Measurements from ENCODE around the gene NR1I2. TPM values are rescaled to one million over a fixed set of nuclear protein-coding genes. Genes with fewer than 3 reads are reported as not detected.

NR1I2 gene
- total and polyA plus RNA-seq, 9 of the 15 experiments (the other 6 are each of a cell fraction or from before 2014, with no cell fraction given) = not detected

DNA sequence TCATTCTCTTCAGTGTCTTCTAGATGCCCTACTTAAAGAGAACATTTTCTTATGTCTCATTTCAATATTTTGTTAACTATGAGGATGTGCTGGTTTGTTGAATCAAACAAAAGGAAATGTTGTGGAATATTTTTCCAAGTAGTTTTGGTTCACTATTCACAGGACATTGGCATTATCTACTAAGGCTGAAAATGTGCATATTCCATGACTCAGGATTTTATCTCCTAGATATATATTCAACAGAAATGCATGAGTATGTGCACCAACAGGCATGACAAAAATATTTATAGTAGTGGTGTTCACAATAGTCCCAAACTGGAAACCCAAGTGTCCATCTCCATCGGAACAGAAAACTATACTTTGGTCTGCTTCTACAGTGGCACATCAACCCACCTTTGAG lies 16.7 kb upstream of the NR1I2 start:
- H2AFZ ChIP-seq (ENCODE audit: low read depth, low read length) = no peak overlapping the region
- H3K36me3 ChIP-seq (ENCODE audit: control insufficient read depth, insufficient read depth, low read length) = no peaks in the 10 kb centered on the region
- no peak for DNase-seq (ENCODE audit: extremely low read depth in 1 of 4, low spot score in 3 of 4)
- H3K79me2 ChIP-seq (ENCODE audit: control insufficient read depth, insufficient read depth, low read length) = no peaks in the 10 kb centered on the region
- ChIA-PET CTCF (ENCODE audit: low intra/inter-chr PET ratio) (no interaction called here), POLR2A (interaction anchor here (0.7 kb wide), 1 partner anchor 525 kb away, joined by 3 read pairs; the partner anchor contains the start of gene B4GALT4)
- no peaks in the 10 kb centered on the region for H3K9me1 ChIP-seq (ENCODE audit: control insufficient read depth, insufficient read depth, low read length)
- no peak overlapping the region for H3K4me2 ChIP-seq (ENCODE audit: insufficient read depth, low read length)
- H3K9me3 ChIP-seq (replicated peaks; ENCODE audit: control insufficient read depth, insufficient read depth, low read depth, low read length) = no peaks in the 10 kb centered on the region
- no peaks in the 10 kb centered on the region for H3K27me3 ChIP-seq (ENCODE audit: control insufficient read depth in 2 of 2, insufficient read depth in 2 of 2, low read length in 2 of 2)
- H4K20me1 ChIP-seq (replicated peaks; ENCODE audit: control insufficient read depth, insufficient read depth, low read length) = no peaks in the 10 kb centered on the region
- no peak for ATAC-seq
- intact Hi-C loops (cut with micrococcal nuclease) (no loop called here), in situ Hi-C loops (cut with MboI) (no loop called here)
- H3K9ac ChIP-seq (ENCODE audit: insufficient read depth in 1 of 2, low read depth in 2 of 2, low read length in 2 of 2) = no peak overlapping the region
- no peak overlapping the region for H3K4me3 ChIP-seq
- TF ChIP-seq ZC3H4 (CRISPR knock-in tag; IDR thresholded peaks at IDR 0.05; ENCODE audit: borderline replicate concordance) = no peak
- no peak for TF ChIP-seq NR2C1 (IDR thresholded peaks at IDR 0.05)
- TF ChIP-seq NR2C1 (tag; IDR thresholded peaks at IDR 0.05) = no peak
- no peak for TF ChIP-seq SP1 (CRISPR knock-in tag; IDR thresholded peaks at IDR 0.05)
- no peak for TF ChIP-seq ZNF407 (IDR thresholded peaks at IDR 0.05; ENCODE audit: low read depth)
- no peak for TF ChIP-seq ZNF3 (CRISPR knock-in tag; IDR thresholded peaks at IDR 0.05)
- no peak for TF ChIP-seq NFE2L1 (tag; IDR thresholded peaks at IDR 0.05; ENCODE audit: borderline replicate concordance, low read depth)
- TF ChIP-seq CTCFL (IDR thresholded peaks at IDR 0.05; ENCODE audit: borderline replicate concordance, insufficient read depth, low read depth, low read length, poor library complexity, severe bottlenecking) = no peak
- no peak for TF ChIP-seq TEAD4 (IDR thresholded peaks at IDR 0.05; ENCODE audit: low read length)
- TF ChIP-seq TEAD4 (CRISPR knock-in tag; IDR thresholded peaks at IDR 0.05; ENCODE audit: borderline replicate concordance) = no peak
- TF ChIP-seq NR2C2 (CRISPR knock-in tag; IDR thresholded peaks at IDR 0.05) = no peak
- no peak for TF ChIP-seq NR2C2 (tag; IDR thresholded peaks at IDR 0.05)
- no peak for TF ChIP-seq ARNT (IDR thresholded peaks at IDR 0.05)
- TF ChIP-seq HLTF (IDR thresholded peaks at IDR 0.05) = no peak
- FAIRE-seq = no peak
- H3K4me1 ChIP-seq (replicated peaks in 1 of 2; ENCODE audit: control insufficient read depth in 2 of 2, insufficient read depth in 2 of 2, low read length in 2 of 2) = peaks cover 0 to 7% of the 10 kb centered on the region in 2 experiments; a peak in 1 of 5 replicates
- no peak overlapping the region for H3K27ac ChIP-seq (ENCODE audit: extremely low read depth, low read depth, low read length)
- no TSS peak for BruUV-seq (replicated peaks)
- 0% methylated on average over 1 of the region's 1 CpG for WGBS (ENCODE audit: insufficient coverage, low coverage, missing lambda C conversion rate)

Data from K562 (cell line).